Spleen (tissue), 7 donors: ENCODE measurements around the gene TEAD1.

Experiments used
- POLR2A ChIP-seq, 3 donors: fragments of 450-650 bp; IDR thresholded peaks; one replicate each; pipeline ENCODE4 v1.5.1; 2017; ENCODE audit warnings: antibody characterized with exemption in 3 of 3, mild to moderate bottlenecking in 1 of 3
- POLR2AphosphoS5 ChIP-seq, 3 donors: sonication (generic); formaldehyde crosslinking; IDR thresholded peaks; one replicate each; pipeline ENCODE4 v1.5.1; 2017; ENCODE audit warnings: antibody characterized with exemption in 3 of 3
- TF ChIP-seq, protein P1 (sequence below), 11 experiments: fragments of 200-600 bp in 7 of 11; fragments of 450-650 bp in 4 of 11; sonication (generic) in 4 of 11; IDR thresholded peaks in 8 of 11; conservative IDR thresholded peaks in 3 of 11; 1 replicate in 7 of 11; 2 replicates in 4 of 11; pipeline versions ENCODE4 v1.4.0 to v1.8.0; 2016 to 2021; ENCODE audit warnings: antibody characterized with exemption in 11 of 11, inconsistent platforms in 4 of 11, mild to moderate bottlenecking in 1 of 11
- donor health status: DM: no; HTN: no; CAD: no; lungs with moderate emphysema.
- donor health status: DM: no; HTN: no; CAD: no.
- donor health status: DM: no; HTN: no; CAD: no.

- TF ChIP-seq, protein P1, sequence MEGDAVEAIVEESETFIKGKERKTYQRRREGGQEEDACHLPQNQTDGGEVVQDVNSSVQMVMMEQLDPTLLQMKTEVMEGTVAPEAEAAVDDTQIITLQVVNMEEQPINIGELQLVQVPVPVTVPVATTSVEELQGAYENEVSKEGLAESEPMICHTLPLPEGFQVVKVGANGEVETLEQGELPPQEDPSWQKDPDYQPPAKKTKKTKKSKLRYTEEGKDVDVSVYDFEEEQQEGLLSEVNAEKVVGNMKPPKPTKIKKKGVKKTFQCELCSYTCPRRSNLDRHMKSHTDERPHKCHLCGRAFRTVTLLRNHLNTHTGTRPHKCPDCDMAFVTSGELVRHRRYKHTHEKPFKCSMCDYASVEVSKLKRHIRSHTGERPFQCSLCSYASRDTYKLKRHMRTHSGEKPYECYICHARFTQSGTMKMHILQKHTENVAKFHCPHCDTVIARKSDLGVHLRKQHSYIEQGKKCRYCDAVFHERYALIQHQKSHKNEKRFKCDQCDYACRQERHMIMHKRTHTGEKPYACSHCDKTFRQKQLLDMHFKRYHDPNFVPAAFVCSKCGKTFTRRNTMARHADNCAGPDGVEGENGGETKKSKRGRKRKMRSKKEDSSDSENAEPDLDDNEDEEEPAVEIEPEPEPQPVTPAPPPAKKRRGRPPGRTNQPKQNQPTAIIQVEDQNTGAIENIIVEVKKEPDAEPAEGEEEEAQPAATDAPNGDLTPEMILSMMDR (IDR thresholded peaks at IDR 0.05 in 8 of 11, conservative IDR thresholded peaks at IDR 0.05 in 3 of 11), result no peak
- no peak for TF ChIP-seq POLR2AphosphoS5 (IDR thresholded peaks at IDR 0.05)
- TF ChIP-seq POLR2A (IDR thresholded peaks at IDR 0.05), result no peak
Measured at GRCh38 chr11:12882670-12883069, 208.4 kb downstream of the TEAD1 start.
